IMR-90 (cell line): Measurements from ENCODE around the gene ZNF608.

Experiments
- BHLHE40 ChIP-seq: fragments of 150-350 bp; IDR thresholded peaks from 2 replicates; pipeline ENCODE4 v1.6.1; 2016; ENCODE audit warnings: mild to moderate bottlenecking, low read depth, low read length
- CEBPB ChIP-seq: IDR thresholded peaks from 2 replicates; pipeline ENCODE4 v1.6.1; 2012; ENCODE audit warnings: low read depth, low read length, improper control_type of control experiment
- CHD1 ChIP-seq: IDR thresholded peaks from 2 replicates; pipeline ENCODE4 v1.6.1; 2012; ENCODE audit warnings: low read depth, low read length, improper control_type of control experiment
- MAFK ChIP-seq: IDR thresholded peaks from 2 replicates; pipeline ENCODE4 v1.6.1; 2012; ENCODE audit warnings: low read depth, low read length, improper control_type of control experiment
- MXI1 ChIP-seq: IDR thresholded peaks from 2 replicates; pipeline ENCODE4 v1.6.1; 2012; ENCODE audit warnings: low read depth, mild to moderate bottlenecking, low read length, moderate library complexity, borderline replicate concordance
- NFE2L2 ChIP-seq: fragments of 150-350 bp; IDR thresholded peaks from 2 replicates; pipeline ENCODE4 v1.6.1; 2016; ENCODE audit warnings: low read depth, mild to moderate bottlenecking, low read length
- POLR2A ChIP-seq: IDR thresholded peaks from 2 replicates; pipeline ENCODE4 v1.6.1; 2012; ENCODE audit warnings: mild to moderate bottlenecking, low read depth, low read length
- RAD21 ChIP-seq: IDR thresholded peaks from 2 replicates; pipeline ENCODE4 v1.6.1; 2012; ENCODE audit warnings: low read length, improper control_type of control experiment
- RCOR1 ChIP-seq: IDR thresholded peaks from 2 replicates; pipeline ENCODE4 v1.6.1; 2012; ENCODE audit warnings: mild to moderate bottlenecking, low read length, improper control_type of control experiment; ENCODE audit not compliant: insufficient replicate concordance
- SMC3 ChIP-seq: fragments of 150-350 bp; IDR thresholded peaks from 2 replicates; pipeline ENCODE4 v1.6.1; 2016; ENCODE audit warnings: low read depth, mild to moderate bottlenecking, antibody characterized with exemption, low read length, moderate library complexity
- TF ChIP-seq, protein P1 (sequence below): conservative IDR thresholded peaks from 2 replicates; pipeline ENCODE4 v1.5.1; 2012; ENCODE audit warnings: mild to moderate bottlenecking, low read depth, low read length, improper control_type of control experiment
- TF ChIP-seq, protein P2 (sequence below): fragments of 150-350 bp; IDR thresholded peaks from 2 replicates; pipeline ENCODE4 v1.6.1; 2017; ENCODE audit warnings: mild to moderate bottlenecking, antibody characterized with exemption, low read length, low read depth
- TF ChIP-seq, protein P3 (sequence below): fragments of 150-350 bp; IDR thresholded peaks from 2 replicates; pipeline ENCODE4 v1.6.1; 2016; ENCODE audit warnings: low read depth, mild to moderate bottlenecking, low read length, moderate library complexity, borderline replicate concordance

DNA sequence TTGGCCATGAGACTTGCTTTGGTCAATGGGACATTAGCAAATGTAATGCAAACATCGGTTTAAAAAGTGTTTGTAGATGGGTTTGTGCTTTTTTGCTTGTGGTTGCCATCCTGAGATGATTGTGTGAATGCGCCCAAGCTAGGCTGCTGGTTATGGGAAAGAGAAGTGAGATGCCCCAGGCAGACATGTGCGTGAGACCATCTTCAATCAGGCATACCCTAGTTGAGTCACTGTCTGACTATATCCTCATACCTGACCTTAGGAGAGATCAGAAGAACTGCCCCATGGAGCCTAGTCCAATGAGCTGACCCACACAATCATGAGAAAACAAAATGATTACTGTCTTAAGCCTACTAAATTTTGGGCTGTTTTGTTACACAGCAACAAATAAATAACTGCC is 36.8 kb upstream of the ZNF608 start:
- TF ChIP-seq, protein P1, sequence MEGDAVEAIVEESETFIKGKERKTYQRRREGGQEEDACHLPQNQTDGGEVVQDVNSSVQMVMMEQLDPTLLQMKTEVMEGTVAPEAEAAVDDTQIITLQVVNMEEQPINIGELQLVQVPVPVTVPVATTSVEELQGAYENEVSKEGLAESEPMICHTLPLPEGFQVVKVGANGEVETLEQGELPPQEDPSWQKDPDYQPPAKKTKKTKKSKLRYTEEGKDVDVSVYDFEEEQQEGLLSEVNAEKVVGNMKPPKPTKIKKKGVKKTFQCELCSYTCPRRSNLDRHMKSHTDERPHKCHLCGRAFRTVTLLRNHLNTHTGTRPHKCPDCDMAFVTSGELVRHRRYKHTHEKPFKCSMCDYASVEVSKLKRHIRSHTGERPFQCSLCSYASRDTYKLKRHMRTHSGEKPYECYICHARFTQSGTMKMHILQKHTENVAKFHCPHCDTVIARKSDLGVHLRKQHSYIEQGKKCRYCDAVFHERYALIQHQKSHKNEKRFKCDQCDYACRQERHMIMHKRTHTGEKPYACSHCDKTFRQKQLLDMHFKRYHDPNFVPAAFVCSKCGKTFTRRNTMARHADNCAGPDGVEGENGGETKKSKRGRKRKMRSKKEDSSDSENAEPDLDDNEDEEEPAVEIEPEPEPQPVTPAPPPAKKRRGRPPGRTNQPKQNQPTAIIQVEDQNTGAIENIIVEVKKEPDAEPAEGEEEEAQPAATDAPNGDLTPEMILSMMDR = no peak
- TF ChIP-seq POLR2A (no peak), RCOR1 (no peak), BHLHE40 (no peak), CHD1 (no peak), RAD21 (no peak), MAFK (no peak), SMC3 (no peak), NFE2L2 (no peak), MXI1 (no peak), CEBPB (no peak)
- TF ChIP-seq, protein P2, sequence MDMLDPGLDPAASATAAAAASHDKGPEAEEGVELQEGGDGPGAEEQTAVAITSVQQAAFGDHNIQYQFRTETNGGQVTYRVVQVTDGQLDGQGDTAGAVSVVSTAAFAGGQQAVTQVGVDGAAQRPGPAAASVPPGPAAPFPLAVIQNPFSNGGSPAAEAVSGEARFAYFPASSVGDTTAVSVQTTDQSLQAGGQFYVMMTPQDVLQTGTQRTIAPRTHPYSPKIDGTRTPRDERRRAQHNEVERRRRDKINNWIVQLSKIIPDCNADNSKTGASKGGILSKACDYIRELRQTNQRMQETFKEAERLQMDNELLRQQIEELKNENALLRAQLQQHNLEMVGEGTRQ = no peak
- TF ChIP-seq, protein P3, sequence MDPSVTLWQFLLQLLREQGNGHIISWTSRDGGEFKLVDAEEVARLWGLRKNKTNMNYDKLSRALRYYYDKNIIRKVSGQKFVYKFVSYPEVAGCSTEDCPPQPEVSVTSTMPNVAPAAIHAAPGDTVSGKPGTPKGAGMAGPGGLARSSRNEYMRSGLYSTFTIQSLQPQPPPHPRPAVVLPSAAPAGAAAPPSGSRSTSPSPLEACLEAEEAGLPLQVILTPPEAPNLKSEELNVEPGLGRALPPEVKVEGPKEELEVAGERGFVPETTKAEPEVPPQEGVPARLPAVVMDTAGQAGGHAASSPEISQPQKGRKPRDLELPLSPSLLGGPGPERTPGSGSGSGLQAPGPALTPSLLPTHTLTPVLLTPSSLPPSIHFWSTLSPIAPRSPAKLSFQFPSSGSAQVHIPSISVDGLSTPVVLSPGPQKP = no peak
